ENCODE measurements around the gene SDR39U1.

The SDR39U1 gene

DNA sequence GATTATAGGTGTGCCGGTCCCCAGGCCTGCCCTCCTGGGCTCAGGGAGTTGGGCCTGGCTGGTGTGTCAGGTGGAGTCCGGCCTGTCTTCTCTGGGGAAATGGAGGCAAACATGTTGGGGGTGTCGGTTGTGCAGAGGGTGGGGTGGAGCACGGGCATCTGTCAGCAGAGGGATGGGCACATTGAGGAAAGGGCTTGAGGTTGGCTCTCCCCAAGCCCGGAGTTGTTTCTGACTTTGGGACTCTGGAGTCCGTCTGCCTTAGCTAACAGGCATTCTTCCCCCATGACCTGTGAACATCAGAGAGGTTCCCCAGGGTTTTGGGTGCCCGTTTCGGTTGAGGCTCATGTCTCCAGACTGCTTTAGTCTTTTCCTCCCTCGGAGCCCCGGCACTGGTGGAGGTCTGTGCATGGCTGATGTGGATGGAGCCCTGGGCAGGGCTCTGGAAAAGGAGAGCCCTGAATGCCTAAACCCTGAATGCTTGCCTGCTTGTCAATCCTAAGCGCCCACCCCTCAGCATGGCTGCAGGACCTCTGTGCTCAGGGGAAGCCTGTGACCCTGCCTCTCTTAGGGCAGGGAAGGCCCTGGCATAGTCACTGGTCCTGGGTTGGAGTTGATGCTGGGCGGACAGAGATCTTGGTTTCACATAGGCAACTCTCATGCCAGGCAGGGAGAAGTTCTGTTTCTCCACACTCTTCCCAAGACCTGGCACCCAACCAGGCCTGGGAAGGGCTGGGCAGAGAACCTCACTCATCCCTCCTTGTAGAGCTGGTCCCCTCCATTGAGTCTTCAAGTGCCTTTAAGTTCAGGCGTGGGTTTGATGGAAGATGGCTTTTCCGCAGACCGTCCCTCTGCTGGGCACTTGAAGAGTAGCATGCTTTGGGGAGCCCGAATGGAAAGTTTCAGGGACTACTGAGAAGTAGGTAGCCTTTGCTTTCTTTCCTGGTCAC, 30.9 kb downstream of the SDR39U1 start:
- peak; percentile 33 for DNase-seq (ENCODE audit: low spot score)

- DNase-seq (ENCODE audit: low spot score), result no peak
These were observed 32.6 kb downstream of the SDR39U1 start for GRCh38 chr14:24409956-24410355.

GRCh38 chr14:24409192-24409591, 33.4 kb downstream of the SDR39U1 start:
- DNase-seq (ENCODE audit: low spot score), result no peak

DNA sequence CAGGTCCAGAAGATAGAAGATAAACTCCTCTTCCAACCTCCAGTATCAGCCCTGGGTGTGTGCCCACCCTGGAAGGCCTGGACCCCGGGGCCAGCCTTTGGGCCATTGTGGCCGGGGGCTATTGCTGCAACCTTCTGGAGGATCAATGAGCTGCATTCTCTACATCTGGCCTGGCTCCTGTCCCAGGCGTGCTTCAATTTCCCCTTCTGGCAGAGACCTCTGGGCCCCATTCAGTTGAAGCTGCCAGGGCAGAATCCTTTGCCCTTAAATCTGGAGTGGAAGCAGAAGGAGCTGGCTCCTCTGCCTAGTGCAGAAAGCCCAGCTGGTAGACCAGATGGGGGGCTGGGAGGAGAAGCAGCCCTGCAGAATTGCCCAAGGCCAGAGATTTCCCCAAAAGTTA, 33.8 kb downstream of the SDR39U1 start:
- DNase-seq (ENCODE audit: low spot score), result no peak

GRCh38 chr14:24407608-24408325, 34.8 kb downstream of the SDR39U1 start:
- DNase-seq (ENCODE audit: low spot score), result no peak

GRCh38 chr14:24406416-24406815, 36.2 kb downstream of the SDR39U1 start:
- no peak for DNase-seq (ENCODE audit: low spot score)

GRCh38 chr14:24404814-24405213, 37.8 kb downstream of the SDR39U1 start:
- DNase-seq (ENCODE audit: low spot score), result no peak

DNA sequence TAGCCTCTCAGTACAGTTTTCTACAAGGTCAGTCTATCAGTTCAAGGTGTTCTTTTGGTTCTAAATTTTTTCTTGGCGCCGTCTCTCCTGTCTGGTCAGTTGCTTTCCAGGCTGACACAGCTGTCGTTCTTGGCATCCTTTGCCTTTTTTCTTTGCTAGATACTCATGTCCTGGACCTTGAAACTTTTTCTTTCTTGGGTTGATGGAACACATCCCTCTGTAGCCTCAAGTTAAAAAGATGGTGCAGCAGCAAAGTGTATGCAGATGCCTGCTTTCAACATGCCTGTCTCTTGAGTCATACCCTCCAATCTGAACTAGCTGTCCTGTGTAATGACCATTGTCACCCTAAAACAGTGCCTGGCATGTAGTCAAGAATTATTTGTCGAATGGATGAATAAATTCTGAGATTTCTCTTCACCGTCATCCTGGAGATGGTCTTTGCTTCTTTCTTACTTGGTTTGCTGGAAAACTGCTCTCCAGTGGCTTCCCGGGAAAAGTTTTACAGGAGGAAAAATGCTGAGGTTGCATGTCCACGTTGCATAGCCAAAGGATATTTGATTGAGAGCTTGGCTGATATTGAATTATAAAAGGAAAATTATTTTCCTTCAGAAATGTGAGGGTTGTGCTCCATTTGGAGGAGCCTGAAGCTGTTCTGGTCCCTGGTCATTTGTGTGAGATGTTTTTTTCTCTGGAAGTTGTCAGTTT, 39.1 kb downstream of the SDR39U1 start:
- DNase-seq (ENCODE audit: low spot score), result no peak

- no peak for DNase-seq (ENCODE audit: low spot score)
These were observed 40.5 kb downstream of the SDR39U1 start for GRCh38 chr14:24401810-24402702.

DNA sequence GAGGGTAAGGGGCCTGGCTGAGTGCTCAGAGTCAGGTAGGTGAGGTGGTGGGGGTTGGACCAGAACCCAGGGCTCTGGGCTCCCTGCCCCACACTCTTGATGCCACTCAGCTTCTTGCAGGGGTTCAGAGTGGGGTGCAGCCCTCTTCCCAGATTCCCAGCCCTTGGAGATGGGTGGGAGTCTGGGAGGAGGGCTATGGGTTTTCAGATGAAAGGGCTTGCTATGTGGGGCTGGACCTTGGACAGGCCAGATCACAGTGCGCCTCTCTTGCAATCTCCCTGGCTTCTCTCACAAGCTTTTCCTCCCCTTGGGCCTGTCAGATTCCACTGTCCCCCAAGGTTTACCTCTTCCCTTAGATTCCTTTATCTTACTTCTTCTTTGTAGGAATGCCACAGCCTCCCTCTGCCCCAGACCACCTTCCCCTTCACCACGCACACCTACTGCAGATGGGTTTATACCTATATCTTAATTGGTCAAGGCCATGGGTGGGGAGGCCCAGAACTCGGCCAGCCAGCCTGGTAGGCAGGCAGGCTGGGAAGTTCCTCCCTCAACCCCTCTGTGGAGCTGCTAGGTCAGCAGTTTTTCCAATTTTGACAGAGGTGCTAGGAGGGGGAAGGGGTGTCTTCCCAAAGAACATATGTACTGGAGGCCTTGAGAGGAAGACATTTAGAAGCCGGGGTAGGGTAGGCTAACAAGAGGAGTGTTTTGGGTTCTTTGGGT, 42.4 kb downstream of the SDR39U1 start:
- no peak for DNase-seq (ENCODE audit: low spot score)

GRCh38 chr14:24399447-24399822, 43.1 kb downstream of the SDR39U1 start:
- DNase-seq (ENCODE audit: low spot score), result no peak

GRCh38 chr14:24398653-24399446, 43.7 kb downstream of the SDR39U1 start, which contains the start of gene NYNRIN:
Gene NYNRIN, plus strand, starts transcription at chr14:24399003. Its CDS starts 244 bp downstream, at chr14:24399247.
- DNase-seq (ENCODE audit: low spot score), result no peak

DNA sequence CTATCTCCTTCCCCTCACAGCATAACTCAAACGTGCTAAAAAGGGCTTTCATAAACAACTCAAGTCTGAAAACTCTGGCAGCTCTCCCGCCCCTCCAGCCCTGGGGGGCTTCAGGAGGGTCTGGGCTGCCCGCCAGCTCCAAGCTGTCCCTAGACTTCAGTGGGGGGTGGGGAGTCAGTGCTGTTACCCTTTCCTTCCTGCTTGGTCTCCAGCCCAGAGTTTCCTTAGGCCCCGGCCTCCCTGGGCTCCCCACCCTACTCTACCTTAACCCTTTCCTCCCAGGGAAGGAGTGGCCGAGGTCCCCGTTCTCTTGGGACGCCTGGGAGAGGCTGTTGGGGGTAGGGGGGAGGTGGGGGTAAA, 44.3 kb downstream of the SDR39U1 start:
- DNase-seq (ENCODE audit: low spot score), result no peak

DNA sequence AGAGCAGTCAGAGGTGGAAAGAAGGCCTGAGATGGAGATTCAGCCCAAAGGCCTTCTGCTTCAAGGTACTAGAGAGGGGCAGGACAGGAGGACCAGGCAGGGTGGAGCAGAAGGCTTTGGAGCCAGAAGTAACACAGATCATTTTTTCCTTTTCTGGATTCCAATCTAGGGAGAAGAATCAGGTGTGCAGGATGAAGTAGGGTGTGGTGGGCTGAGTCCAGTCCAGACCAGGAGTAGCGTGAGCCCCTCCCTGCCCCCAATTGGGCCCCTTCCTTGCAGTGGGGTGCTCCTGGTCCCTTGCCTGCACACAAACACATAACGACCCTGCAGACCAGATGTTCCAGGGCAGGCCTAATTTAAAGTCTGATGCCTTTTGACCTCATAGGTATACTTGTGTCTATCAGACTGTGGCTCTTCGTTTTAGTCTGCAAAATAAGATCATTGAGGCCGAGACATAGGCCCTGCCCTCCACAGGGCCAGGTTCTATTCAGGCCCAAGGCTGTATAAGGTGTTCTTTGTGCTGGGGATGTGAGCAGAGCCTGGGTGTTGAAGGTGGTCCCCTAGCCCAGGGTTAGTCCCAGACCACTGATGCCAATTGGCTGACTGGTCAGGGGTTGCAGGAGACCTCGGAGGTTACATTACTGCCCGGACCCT, 44.8 kb downstream of the SDR39U1 start:
- no peak for DNase-seq (ENCODE audit: low spot score)

- no peak for DNase-seq (ENCODE audit: low spot score)
These were observed 46.7 kb downstream of the SDR39U1 start for GRCh38 chr14:24395609-24396582.

GRCh38 chr14:24394275-24394674, 48.3 kb downstream of the SDR39U1 start:
- no peak for DNase-seq (ENCODE audit: low spot score)

- no peak for DNase-seq (ENCODE audit: low spot score)
These were observed 50.1 kb downstream of the SDR39U1 start for GRCh38 chr14:24392325-24393091.

Measured in activated CD4-positive, alpha-beta T cell treated with anti-CD3 and anti-CD28 coated beads, Interleukin-2, Interleukin-4, amounts not matched to agents 100 ng/mL and 50 ng/mL, durations not matched to agents 16 hours and 8 hours (primary cell).